GM18867 (cell line): ENCODE data around the gene ASRGL1.

Experiments used
- ATAC-seq: cut with Tn5 transposase; IDR thresholded peaks from one replicate; pipeline ENCODE4 v1.9.1; 2021; ENCODE audit warnings: mild to moderate bottlenecking, moderate library complexity; ENCODE audit not compliant: unreplicated experiment

ASRGL1 gene

GRCh38 chr11:62411524-62411923 lies 74.3 kb downstream of the ASRGL1 start:
- no peak for ATAC-seq

- ATAC-seq, result no peak
Measured at GRCh38 chr11:62413060-62413696, 75.9 kb downstream of the ASRGL1 start.

GRCh38 chr11:62416596-62416995 lies 79.3 kb downstream of the ASRGL1 start:
- ATAC-seq, result no peak

- no peak for ATAC-seq
Measured at GRCh38 chr11:62418136-62418535, 80.9 kb downstream of the ASRGL1 start.

- no peak for ATAC-seq
Measured at GRCh38 chr11:62418733-62419132, 81.5 kb downstream of the ASRGL1 start, which contains the start of gene SCGB1A1. TSS of gene SCGB1A1 (plus strand) at chr11:62419033. CDS start at chr11:62419096, 63 bp downstream.

GRCh38 chr11:62419314-62419929 lies 82.2 kb downstream of the ASRGL1 start:
- no peak for ATAC-seq

GRCh38 chr11:62419943-62420342 lies 82.7 kb downstream of the ASRGL1 start:
- no peak for ATAC-seq

- no peak for ATAC-seq
Measured at GRCh38 chr11:62420882-62421281, 83.6 kb downstream of the ASRGL1 start.

- ATAC-seq, result no peak
Measured at GRCh38 chr11:62421996-62422395, 84.7 kb downstream of the ASRGL1 start.

GRCh38 chr11:62423012-62423411 lies 85.8 kb downstream of the ASRGL1 start:
- no peak for ATAC-seq

- ATAC-seq, result no peak
Measured at GRCh38 chr11:62427630-62428233, 90.5 kb downstream of the ASRGL1 start.

GRCh38 chr11:62428871-62429560 lies 91.8 kb downstream of the ASRGL1 start:
- no peak for ATAC-seq

- no peak for ATAC-seq
Measured at GRCh38 chr11:62430425-62430824, 93.2 kb downstream of the ASRGL1 start.

- ATAC-seq, result no peak
Measured at GRCh38 chr11:62431171-62431901, 94.1 kb downstream of the ASRGL1 start.

GRCh38 chr11:62432695-62433094 lies 95.4 kb downstream of the ASRGL1 start:
- no peak for ATAC-seq

GRCh38 chr11:62433141-62433903 lies 96.1 kb downstream of the ASRGL1 start:
- no peak for ATAC-seq

GRCh38 chr11:62433904-62434276 lies 96.6 kb downstream of the ASRGL1 start:
- no peak for ATAC-seq

- no peak for ATAC-seq
Measured at GRCh38 chr11:62435846-62436660, 98.8 kb downstream of the ASRGL1 start.

GRCh38 chr11:62437616-62438015 lies 100.4 kb downstream of the ASRGL1 start:
- no peak for ATAC-seq
